ENCODE measurements around the gene HSP90AB1.

HSP90AB1 gene

GRCh38 chr6:44255871-44256774 lies 9.2 kb downstream of the HSP90AB1 start:
- no peak for DNase-seq

GRCh38 chr6:44256775-44257024 lies 9.8 kb downstream of the HSP90AB1 start:
- DNase-seq: no peak

- DNase-seq: no peak
Observed at GRCh38 chr6:44257025-44257752, 10.3 kb downstream of the HSP90AB1 start, which contains the start of gene SLC35B2. Gene SLC35B2, minus strand, starts transcription at chr6:44257528. Its CDS starts 118 bp downstream, at chr6:44257410.

- no peak for DNase-seq
Observed at GRCh38 chr6:44257753-44258324, 10.9 kb downstream of the HSP90AB1 start.

GRCh38 chr6:44258325-44258863 lies 11.5 kb downstream of the HSP90AB1 start:
- DNase-seq: no peak

- DNase-seq: no peak
Observed at GRCh38 chr6:44258921-44259320, 12.0 kb downstream of the HSP90AB1 start.

GRCh38 chr6:44260011-44260410 lies 13.1 kb downstream of the HSP90AB1 start:
- no peak for DNase-seq

GRCh38 chr6:44260451-44261297 lies 13.8 kb downstream of the HSP90AB1 start:
- DNase-seq: no peak

- DNase-seq: no peak
Observed at GRCh38 chr6:44261581-44261980, 14.7 kb downstream of the HSP90AB1 start.

- DNase-seq: no peak
Observed at GRCh38 chr6:44262467-44263353, 15.8 kb downstream of the HSP90AB1 start.

- no peak for DNase-seq
Observed at GRCh38 chr6:44263354-44264100, 16.6 kb downstream of the HSP90AB1 start.

GRCh38 chr6:44264154-44265006 lies 17.5 kb downstream of the HSP90AB1 start:
- DNase-seq: no peak

- DNase-seq: peak; percentile 29
Observed at GRCh38 chr6:44265007-44265721, 18.3 kb downstream of the HSP90AB1 start, which contains the start of gene NFKBIE. Gene NFKBIE, minus strand, starts transcription at chr6:44265551. Its CDS starts 205 bp downstream, at chr6:44265346.

GRCh38 chr6:44265722-44266233 lies 18.9 kb downstream of the HSP90AB1 start:
- DNase-seq: no peak

- no peak for DNase-seq
Observed at GRCh38 chr6:44266347-44266746, 19.4 kb downstream of the HSP90AB1 start.

GRCh38 chr6:44267252-44267651 lies 20.4 kb downstream of the HSP90AB1 start:
- DNase-seq: no peak

GRCh38 chr6:44268095-44268628 lies 21.3 kb downstream of the HSP90AB1 start:
- DNase-seq: peak; percentile 54

- DNase-seq: no peak
Observed at GRCh38 chr6:44269178-44269920, 22.4 kb downstream of the HSP90AB1 start.
